HG02943 (cell line): ENCODE data around the gene HCFC1R1.
"Not testable (repeated sequence)": the region's sequence is repeated elsewhere in the genome, so short reads cannot be mapped to it uniquely, and the experiment has no call there.

ENCODE experiments used
- ATAC-seq: cut with Tn5 transposase; IDR thresholded peaks from one replicate; pipeline ENCODE4 v1.9.1; 2021; ENCODE audit warnings: mild to moderate bottlenecking, low read depth, moderate library complexity; ENCODE audit not compliant: unreplicated experiment

HCFC1R1 gene

DNA sequence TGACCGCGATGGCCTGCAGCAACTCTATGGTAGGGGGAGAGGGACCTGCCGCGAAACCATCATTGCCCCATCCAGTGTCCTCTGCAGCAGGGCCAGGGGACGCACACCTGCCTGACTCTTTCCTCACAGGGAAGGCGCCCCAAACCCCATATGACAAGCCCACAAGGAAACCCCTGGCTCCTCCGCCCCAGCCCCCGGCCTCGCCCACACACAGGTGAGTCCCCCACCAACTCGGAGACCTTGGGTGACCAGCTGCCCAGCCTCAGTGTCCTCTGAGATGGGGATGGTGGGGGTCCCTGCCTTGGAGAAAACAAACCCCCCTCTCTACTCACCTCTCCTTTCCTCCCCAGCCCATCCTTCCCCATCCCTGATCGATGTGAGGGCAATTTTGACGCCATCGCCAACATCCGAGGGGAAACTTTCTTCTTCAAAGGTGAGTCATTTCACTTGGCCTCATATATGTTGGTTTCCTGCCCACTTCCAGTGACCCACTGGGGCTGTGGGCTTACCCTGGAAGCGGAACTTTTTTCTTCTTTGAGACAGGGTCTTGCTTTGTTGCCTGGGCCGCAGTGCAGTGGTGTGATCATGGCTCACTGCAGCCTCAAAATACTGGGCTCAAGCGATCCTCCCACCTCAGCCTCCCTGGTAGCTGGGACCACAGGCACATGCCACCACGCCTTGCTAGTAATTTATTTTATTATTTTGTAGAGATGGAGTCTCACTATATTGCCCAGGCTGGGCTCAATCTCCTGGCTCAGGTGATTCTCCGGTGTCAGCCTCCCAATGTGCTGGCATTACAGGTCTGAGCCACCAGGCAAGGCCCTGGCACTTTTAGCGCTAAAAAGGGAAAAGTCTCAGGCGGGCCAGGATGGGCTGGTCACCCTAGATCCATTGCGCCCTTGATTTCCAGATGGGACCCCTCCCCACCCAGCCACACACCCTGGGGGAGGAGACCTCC lies 33.7 kb upstream of the HCFC1R1 start:
- no peak for ATAC-seq

- no peak for ATAC-seq
Measured at GRCh38 chr16:3056336-3057180, 32.8 kb upstream of the HCFC1R1 start.

DNA sequence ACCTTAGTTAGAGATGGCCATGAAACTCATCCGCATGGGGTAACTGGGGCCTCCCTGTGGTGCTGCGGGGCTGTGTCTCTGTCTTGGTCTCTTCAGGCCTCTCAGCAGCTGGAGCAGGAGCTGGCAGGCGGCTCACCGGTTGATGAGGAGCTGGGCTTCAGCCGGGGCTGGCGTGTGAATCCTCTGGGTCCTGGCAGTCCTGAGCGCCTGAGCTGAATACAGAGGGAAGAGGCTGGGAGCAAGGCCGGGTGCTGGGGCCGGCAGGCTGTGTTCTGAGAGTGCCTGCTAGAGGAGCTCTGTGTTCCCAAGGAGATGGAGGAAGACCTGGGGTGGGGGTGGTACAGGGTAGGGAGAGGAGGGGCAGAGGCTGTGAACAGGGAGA lies 32.0 kb upstream of the HCFC1R1 start:
- not testable (repeated sequence) for ATAC-seq

DNA sequence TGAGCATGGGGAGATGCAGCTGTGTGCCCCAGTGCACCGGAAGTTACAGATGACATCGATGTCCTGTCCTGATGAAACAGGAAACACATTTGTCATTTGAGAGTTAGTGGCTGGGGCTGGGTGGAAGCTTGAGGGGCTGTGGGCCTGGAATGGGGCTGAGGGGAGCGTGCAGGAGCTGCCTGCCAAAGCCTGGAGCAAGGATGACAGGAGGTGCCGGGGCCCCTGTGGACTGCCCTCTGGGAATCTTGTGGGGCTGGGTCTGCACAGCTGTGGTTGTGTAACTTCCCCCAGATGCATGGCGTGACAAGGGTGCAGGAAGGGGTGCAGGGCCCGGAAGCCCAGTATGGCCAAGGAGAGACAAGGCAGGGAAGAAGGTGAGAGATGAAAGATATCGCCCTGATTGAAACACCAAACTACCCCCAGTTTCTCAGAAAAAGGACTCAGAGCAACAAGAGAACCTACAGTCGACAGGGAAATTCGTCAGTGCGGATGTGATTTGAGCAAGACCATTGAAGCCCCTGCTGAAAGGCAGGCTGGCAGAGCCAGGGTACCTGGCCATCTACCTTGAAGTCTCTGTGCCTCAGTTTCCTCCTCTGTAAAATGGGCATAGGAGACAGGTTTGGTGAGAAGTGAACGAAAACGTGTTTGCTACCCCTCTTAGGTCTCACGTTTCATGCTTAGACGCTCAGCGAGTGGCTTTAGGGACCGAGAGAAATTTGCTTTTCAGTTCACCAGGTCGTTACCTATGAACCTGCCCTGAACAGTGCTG lies 31.4 kb upstream of the HCFC1R1 start:
- no peak for ATAC-seq

GRCh38 chr16:3053330-3053710 lies 29.6 kb upstream of the HCFC1R1 start:
- ATAC-seq, result not testable (repeated sequence)

DNA sequence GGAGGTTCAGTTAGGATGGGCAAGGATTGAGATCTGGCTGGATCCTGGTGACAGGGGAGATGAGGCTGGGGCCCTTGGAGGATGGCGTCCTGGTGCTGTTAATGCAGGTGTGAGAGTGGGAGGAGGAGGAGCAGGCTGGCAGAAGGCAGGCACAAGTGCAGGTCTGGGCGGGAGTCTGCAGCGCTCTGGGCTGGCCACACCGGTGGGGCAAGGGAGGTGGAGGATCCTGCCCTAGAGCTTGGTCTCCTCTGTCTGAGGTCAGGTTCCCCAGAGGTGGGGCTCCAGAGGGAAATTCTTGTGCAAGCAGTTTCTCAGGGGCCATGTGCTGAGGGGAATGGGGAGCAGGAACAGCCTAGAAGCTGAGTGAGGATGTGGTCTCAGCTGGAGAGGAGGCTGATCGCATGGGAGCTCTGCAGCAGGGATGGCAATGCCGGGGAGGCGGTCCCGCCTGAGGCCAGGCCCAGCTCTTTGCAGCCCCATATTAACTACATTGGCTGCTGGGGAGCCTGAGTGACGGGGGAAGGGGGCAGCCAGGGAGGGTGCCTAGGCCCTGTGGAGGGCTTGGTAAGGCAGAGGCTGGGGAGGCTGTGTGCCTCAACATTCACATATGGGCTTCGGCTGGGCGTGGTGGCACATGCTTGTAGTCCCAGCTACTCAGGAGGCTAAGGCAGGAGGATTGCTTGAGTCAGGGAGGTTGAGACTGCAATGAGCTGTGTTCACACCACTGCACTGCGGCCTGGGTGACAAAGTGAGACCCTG lies 29.0 kb upstream of the HCFC1R1 start:
- ATAC-seq, result not testable (repeated sequence)

DNA sequence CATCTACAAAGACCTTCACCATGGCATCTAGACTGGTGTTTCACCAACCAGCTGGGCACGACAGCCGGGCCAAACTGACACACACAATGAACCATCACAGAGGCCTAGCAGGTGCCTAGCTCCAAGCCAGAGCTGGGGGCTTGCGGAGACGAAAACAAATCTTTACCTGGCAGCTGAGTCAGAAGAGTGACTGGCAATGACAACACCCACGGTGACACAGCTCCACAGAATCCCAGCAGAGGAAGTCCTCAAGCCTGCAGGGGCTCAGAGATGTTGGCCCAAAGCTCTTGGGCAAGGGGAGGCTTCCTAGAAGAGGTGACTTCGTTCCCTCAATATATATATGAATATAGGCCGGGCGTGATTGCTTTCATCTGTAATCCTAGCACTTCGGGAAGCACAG lies 27.8 kb upstream of the HCFC1R1 start:
- no peak for ATAC-seq

DNA sequence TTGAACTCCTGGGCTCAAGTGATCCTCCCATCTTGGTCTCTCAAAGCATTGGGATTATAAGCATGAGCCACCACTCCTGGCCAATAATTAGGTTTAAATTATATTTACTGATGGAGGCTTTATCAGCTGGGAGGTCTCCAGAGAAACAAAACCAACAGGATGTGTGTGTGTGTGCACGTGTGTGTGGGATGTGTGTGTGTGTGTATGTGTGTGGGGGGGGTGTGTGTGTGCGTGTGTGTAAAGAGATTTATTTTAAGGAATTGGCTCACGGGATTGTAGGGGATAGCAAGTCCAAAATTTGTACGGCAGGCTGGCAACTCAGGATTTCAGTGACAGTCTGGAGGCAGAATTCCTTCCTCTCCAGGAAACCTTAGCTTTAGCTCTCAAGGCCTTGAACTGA lies 27.3 kb upstream of the HCFC1R1 start:
- no peak for ATAC-seq

DNA sequence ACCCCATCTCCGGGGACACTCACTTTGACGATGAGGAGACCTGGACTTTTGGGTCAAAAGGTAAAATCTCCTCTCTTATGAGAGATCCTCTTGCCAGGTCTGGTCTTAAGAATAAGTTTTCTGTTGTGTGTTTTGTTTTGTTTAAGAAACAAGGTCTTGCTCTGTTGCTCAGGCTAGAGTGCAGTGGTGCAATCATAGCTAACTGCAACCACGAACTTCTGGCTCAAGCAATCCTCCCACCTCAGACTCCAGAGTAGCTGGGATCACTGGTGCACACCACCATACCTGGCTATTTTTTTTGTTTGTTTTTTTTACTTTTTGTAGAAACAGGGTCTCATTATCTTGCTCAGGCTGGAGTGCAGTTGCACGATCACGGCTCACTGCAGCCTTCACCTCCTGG lies 26.7 kb upstream of the HCFC1R1 start:
- no peak for ATAC-seq

- ATAC-seq, result no peak
Measured at GRCh38 chr16:3049921-3050481, 26.3 kb upstream of the HCFC1R1 start.

DNA sequence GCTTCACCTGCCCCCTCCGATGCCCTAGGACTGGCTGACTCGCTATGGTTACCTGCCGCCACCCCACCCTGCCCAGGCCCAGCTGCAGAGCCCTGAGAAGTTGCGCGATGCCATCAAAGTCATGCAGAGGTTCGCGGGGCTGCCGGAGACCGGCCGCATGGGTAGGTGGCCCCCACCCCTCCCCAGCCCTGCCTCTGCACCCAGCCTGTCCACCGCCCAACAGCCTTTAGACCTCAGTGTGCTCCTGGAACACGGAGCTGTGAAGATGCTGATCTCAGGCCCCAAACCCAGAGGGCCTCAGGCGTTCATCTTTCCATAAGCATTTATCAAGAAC lies 23.6 kb upstream of the HCFC1R1 start:
- ATAC-seq, result no peak

DNA sequence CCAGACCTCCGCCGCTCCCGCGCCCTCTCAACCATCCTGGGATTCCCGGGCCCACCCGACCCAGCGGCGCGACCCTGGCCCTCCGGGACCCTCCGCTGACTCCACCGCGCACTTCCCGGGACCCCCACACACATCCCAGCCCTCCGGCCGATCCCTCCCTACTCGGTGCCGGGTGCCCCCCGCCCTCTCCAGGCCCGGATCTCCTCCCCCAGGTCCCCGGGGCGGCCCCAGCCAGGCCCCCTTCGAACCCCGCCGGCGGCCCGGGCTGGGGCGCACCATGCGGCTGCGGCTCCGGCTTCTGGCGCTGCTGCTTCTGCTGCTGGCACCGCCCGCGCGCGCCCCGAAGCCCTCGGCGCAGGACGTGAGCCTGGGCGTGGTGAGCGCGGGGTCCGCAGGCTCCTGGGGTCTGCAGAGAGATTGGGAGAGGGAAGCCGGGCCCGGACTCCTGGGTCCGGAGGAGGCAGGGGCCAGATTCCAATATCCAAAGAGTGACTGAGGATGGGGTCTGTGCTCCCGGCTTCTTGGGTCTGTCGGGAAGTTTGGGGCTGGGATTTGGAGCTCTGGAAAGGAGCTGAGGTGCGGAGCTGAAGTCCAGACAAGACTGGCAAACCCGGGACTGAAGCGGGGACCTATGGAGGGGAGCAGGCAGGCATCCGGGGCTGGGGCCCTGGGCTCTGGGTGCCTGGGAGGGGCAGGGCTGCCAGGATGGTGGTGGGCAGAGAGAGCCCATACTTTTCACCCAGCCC lies 23.1 kb upstream of the HCFC1R1 start:
- ATAC-seq, result no peak

DNA sequence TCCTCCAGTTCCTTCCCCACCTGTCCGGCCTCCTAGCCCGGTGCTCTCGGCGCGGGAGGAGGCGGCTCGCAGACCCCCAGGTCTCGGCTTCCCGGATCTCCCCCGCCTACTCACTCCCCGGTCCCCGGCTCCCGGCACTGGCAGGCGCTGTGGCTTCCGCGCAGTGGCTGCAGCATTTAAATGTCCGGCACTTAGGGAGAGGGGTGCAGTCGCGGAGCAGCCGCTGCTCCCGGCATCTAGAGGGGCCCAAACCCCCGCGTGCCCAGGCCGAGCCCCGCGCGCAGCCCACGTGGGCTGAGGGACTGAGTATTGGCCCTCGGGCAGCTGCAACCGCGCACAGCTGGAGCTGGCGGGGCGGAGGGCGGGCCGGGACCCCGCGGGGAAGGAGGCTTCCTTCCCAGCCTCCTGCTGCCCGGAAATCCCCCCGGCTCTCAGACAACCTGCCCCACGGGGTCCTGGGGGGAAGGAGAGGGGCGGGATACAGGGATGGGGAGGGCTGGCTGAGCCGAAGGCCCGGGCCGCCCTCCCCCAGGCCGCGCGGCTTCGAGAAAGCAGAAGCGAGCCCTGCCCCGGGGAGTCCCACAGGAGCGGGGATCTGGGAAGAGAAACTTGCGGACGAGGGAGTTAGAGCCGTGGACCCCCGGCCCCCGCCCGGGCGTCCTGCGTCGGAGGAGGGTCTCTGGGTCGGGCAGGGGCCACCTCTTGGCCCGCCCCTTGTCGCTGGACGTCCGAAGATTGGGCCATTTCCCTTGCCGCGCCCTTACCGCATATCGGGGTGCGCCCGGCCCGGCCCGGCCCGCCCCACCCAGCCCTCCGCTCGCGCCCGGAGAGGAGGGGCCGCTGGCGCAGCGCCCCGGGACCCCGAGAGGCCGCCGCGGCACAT lies 22.3 kb upstream of the HCFC1R1 start, which contains the start of gene MMP25:
MMP25 (plus strand) TSS at position 804 of the 883 bp plus-strand sequence. CDS start 357 bp downstream, outside the sequence.
- ATAC-seq, result no peak

- no peak for ATAC-seq
Measured at GRCh38 chr16:3044708-3045107, 21.0 kb upstream of the HCFC1R1 start.

DNA sequence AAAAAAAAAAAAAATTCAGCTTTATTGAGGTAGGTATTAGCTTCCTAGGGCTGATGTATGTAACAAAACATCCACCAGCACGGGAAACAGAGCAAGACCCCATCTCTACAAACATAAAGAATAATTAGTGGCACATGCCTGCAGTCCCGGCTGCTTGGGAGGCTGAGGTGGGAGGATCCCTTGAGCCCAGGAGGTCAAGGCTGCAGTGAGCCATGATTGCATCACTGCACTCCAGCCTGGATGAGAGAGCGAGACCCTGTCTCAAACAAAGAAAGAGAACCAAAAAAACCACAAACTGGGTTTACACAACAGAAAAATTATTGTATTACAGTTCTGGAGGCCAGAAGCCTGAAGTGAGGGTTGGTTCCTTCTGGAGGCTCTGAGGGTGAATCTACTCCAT lies 18.6 kb upstream of the HCFC1R1 start:
- no peak for ATAC-seq

- no peak for ATAC-seq
Measured at GRCh38 chr16:3038896-3039295, 15.2 kb upstream of the HCFC1R1 start.

DNA sequence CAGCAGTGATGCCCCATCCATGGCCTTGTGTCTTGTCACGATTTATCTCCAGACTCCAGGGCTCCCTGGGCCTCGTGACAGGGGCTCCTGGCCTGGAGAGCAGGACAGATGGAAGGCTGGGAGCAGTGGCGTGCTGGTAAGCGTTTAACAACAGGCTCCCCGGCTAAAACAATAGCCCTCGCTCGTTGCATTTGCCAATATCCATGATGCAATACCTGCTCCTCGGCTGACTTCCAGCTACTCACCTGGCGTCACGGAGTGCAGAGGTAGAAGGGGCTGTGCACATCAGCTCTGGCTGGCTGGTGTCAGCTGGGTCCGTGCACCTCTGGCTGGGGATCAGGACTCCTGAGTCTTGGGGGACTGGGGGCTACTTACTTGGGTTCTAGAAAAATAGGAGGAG lies 14.5 kb upstream of the HCFC1R1 start:
- no peak for ATAC-seq

DNA sequence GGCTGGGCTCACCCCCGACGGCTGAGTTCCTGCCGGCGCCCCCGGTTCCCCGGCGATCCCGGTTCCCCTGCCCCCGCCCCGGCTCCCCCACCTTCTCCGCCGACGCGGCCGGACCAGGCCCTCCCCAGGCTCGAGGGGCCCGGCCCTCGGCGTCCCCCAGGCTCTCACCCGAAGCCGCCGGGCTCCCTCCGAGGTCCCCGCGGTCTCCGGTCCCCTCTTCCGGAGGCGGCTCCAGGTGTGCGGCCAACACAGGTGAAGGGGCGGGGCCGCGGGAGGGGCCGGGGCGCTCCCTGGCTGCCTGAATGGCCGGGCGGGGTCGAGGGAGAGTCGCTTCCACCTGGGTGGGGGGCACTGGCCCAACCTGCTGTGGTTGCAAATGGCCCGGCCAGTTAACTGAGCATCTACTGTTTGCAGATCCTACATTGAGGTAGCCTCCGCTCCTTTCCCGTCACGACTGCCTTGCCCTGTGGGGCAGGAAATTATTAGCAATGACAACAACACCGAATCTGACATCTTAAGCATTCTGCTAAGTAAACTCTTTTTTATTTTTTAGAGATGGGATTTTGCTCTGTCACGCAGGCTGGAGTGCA lies 13.1 kb upstream of the HCFC1R1 start, which contains the start of gene BICDL2:
BICDL2 (minus strand) TSS at position 219 of the 590 bp plus-strand sequence. CDS start 1,448 bp downstream, outside the sequence.
- no peak for ATAC-seq
